DND-41 (cell line): ENCODE measurements around the gene USP48.

Source experiments
- EZH2 ChIP-seq: IDR thresholded peaks from 3 replicates; pipeline ENCODE4 v1.6.1; 2012; ENCODE audit warnings: borderline replicate concordance, low read depth, mild to moderate bottlenecking, moderate library complexity, low read length, inconsistent platforms; ENCODE audit not compliant: severe bottlenecking
- TF ChIP-seq, protein P1 (sequence below): IDR thresholded peaks from 2 replicates; pipeline ENCODE4 v1.5.1; 2012; ENCODE audit warnings: borderline replicate concordance, low read length, moderate library complexity, mild to moderate bottlenecking; ENCODE audit not compliant: poor library complexity, severe bottlenecking; ENCODE audit errors: extremely low read depth

DNA sequence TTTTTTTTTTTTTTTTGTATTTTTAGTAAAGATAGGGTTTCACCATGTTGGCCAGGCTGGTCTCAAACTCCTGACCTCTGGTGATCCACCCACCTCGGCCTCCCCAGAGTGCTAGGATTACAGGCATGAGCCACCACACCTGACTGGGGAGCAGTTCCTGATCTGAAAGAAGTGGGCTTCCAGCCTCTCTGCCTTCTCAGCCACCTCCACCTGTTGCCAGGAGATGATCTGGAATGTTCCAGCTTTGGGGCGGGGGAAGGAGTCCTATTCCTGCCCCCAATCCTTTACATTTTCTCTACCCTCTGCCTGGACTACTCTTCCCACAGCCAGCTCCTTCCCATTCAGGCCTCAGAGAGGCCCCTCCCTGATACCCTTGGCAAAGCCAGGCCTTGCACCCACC lies 141.9 kb downstream of the USP48 start:
- TF ChIP-seq, protein P1, sequence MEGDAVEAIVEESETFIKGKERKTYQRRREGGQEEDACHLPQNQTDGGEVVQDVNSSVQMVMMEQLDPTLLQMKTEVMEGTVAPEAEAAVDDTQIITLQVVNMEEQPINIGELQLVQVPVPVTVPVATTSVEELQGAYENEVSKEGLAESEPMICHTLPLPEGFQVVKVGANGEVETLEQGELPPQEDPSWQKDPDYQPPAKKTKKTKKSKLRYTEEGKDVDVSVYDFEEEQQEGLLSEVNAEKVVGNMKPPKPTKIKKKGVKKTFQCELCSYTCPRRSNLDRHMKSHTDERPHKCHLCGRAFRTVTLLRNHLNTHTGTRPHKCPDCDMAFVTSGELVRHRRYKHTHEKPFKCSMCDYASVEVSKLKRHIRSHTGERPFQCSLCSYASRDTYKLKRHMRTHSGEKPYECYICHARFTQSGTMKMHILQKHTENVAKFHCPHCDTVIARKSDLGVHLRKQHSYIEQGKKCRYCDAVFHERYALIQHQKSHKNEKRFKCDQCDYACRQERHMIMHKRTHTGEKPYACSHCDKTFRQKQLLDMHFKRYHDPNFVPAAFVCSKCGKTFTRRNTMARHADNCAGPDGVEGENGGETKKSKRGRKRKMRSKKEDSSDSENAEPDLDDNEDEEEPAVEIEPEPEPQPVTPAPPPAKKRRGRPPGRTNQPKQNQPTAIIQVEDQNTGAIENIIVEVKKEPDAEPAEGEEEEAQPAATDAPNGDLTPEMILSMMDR = no peak
- TF ChIP-seq EZH2 = no peak
